ENCODE measurements around the gene PLXND1. TPM values are rescaled to one million over a fixed set of nuclear protein-coding genes. Genes with fewer than 3 reads are reported as not detected.

PLXND1 gene
- total and polyA plus RNA-seq, 11 donors, result 40.8 to 218 (median 66.4) TPM

DNA sequence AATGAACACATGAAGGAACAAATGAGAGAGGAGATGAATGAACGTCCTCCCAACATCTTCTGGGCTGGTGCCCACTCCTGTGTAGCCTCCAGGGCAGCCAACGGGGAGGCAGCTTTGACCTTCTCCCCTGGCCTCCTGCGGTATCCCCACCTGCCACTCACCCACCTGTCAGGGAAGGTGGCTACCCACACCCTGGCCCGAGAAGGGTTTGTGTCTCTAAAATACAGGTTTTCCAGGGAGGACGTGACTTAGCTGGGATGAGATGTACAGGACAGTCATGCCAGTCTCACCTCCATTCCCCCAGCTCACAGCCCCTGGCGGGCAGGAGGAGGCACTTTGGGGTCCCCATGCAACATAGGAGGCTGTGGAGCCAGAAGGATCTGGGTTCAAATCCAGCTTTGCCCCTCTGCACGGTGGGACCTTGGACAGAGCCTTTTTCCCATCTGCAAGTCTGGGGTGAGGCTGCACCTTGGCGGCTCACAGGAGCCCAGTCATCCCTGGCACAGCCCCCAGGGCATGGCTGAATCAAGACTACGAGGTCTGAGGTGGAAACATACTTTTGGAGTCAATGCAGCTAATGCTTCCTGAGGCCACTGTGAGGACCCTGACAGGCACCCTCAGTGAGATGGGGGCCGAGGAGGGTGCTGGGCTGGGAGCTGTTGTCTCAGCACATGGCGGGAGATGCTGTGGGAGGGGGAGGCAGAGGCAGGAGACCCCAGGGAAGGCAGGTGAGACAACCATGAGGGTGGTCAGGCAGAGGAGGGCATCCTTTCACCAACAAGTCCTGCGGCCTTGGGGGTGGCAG lies 11.1 kb upstream of the PLXND1 start:
- Histone ChIP-seq H3K27ac (peak overlapping the region in 11 of 12 donors; percentile 52 to 98 (median 80)), H3K27me3 (no peaks in the 10 kb centered on the region), H3K4me1 (peaks cover 19 to 96% (median 81%) of the 10 kb centered on the region in 12 donors), H3K4me3 (no peak overlapping the region), H3K36me3 (no peaks in the 10 kb centered on the region), H3K9me3 (no peaks in the 10 kb centered on the region)
- intact Hi-C loops (cut with DNase I), result no loop called here
- ATAC-seq (no peak), DNase-seq (peak in 1 of 5 donors; percentile 52)
- TF ChIP-seq CTCF (IDR thresholded peaks at IDR 0.05) (no peak), POLR2A (IDR thresholded peaks at IDR 0.05) (no peak)
- WGBS, 4 donors, result 85 to 92% (median 88%) methylated on average over 9 to 12 of the region's 12 CpGs

- no peaks in the 10 kb centered on the region for H3K9me3 ChIP-seq
- no peak for TF ChIP-seq CTCF (IDR thresholded peaks at IDR 0.05)
- TF ChIP-seq POLR2A (IDR thresholded peaks at IDR 0.05), result peak in 1 of 2 donors; percentile 27
- DNase-seq (peak; percentile 50 to 66 (median 63)), ATAC-seq (peak in 3 of 4 donors; percentile 38 to 52 (median 46))
- 38 to 57% (median 48%) methylated on average over 5 of the region's 5 CpGs for WGBS, 4 donors
- H3K27ac ChIP-seq, result peak overlapping the region in 11 of 12 donors; percentile 52 to 98 (median 79)
- H3K27me3 ChIP-seq, result no peaks in the 10 kb centered on the region
- H3K4me1 ChIP-seq, result peaks cover 14 to 96% (median 82%) of the 10 kb centered on the region in 12 donors
- H3K4me3 ChIP-seq, result no peak overlapping the region
- intact Hi-C loops (cut with DNase I), result no loop called here
- no peaks in the 10 kb centered on the region for H3K36me3 ChIP-seq
Measured at GRCh38 chr3:129616713-129617112, 10.2 kb upstream of the PLXND1 start.

DNA sequence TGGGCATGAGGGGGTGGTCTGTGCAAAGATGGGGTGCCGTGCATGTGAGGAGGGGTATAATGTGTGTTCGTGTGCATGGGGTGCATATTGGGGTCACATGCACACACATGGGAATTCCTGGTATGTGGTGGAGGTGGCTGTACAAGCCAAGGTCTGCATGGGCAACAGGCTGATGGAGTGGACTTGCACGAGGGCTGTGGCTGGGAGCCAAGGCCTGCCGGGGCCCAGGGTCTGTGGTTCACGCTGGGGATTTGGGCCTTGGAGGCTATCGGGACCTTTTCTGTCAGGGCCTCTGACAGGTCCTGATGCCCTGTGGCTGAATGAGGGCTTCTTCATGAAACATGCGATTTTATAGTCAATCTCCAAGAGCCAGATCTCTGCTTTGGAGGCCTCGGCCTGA lies 9.8 kb upstream of the PLXND1 start:
- intact Hi-C loops (cut with DNase I), result no loop called here
- WGBS, 4 donors, result 57 to 69% (median 65%) methylated on average over 8 of the region's 8 CpGs
- Histone ChIP-seq H3K9me3 (no peaks in the 10 kb centered on the region), H3K36me3 (no peaks in the 10 kb centered on the region), H3K4me1 (peaks cover 19 to 96% (median 82%) of the 10 kb centered on the region in 12 donors), H3K4me3 (no peak overlapping the region), H3K27ac (peak overlapping the region in 11 of 12 donors; percentile 52 to 98 (median 79)), H3K27me3 (no peaks in the 10 kb centered on the region)
- no peak for TF ChIP-seq CTCF (IDR thresholded peaks at IDR 0.05)
- TF ChIP-seq POLR2A (IDR thresholded peaks at IDR 0.05), result no peak
- DNase-seq, result peak in 2 of 5 donors; percentile 21 to 65
- ATAC-seq, result no peak

DNA sequence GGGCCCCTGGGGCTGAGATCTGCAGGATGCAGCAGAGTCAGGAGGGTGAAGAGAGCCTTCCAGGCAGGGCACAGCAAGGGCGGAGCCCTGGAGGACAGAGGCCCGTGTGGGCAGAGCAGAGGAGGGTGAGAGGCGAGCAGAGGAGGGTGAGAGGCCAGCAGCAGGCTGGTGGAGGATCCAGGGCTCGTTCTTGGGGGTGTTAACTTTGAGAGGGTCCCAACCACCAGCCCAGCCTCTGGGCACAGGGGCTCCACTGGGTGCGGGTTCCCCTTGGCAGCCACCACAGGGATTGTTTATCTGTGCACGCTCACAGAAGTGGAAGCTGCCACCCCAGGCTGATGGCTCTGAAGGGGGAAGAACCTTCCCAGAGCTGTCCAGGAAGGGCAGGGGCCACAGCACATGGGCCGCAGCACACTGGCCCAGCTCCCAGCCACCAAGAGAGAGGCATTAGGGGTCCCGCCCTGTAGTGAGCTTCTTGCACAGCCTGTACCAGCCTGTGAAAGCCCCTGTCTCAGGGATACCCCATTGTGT lies 9.3 kb upstream of the PLXND1 start:
- ATAC-seq (peak; percentile 2 to 16 (median 5)), DNase-seq (peak in 3 of 5 donors; percentile 36 to 68 (median 37))
- no peaks in the 10 kb centered on the region for H3K36me3 ChIP-seq
- TF ChIP-seq POLR2A (IDR thresholded peaks at IDR 0.05), result no peak
- no peak for TF ChIP-seq CTCF (IDR thresholded peaks at IDR 0.05)
- WGBS, 4 donors, result 63 to 76% (median 72%) methylated on average over 8 of the region's 8 CpGs
- intact Hi-C loops (cut with DNase I), result no loop called here
- no peak overlapping the region for H3K4me3 ChIP-seq
- no peaks in the 10 kb centered on the region for H3K9me3 ChIP-seq
- peaks cover 19 to 94% (median 79%) of the 10 kb centered on the region in 12 donors for H3K4me1 ChIP-seq
- peak overlapping the region in 11 of 12 donors; percentile 43 to 98 (median 79) for H3K27ac ChIP-seq
- H3K27me3 ChIP-seq, result no peaks in the 10 kb centered on the region
